Stimulated activated CD8-positive, alpha-beta memory T cell treated with anti-CD3 and anti-CD28 coated beads, Interleukin-12 subunit alpha, Interleukin-12 subunit beta, amount 100 ng/mL, for 4 hours (primary cell): Measurements from ENCODE around the gene ETV7.

Source experiments
- DNase-seq: peaks from one replicate; pipeline ENCODE4 v3.0.0-alpha.2; 2020; ENCODE audit warnings: low read depth

ETV7 gene

GRCh38 chr6:36320475-36320874 lies 67.0 kb downstream of the ETV7 start:
- DNase-seq = no peak

- DNase-seq = no peak
Measured at GRCh38 chr6:36319821-36320220, 67.6 kb downstream of the ETV7 start.

DNA sequence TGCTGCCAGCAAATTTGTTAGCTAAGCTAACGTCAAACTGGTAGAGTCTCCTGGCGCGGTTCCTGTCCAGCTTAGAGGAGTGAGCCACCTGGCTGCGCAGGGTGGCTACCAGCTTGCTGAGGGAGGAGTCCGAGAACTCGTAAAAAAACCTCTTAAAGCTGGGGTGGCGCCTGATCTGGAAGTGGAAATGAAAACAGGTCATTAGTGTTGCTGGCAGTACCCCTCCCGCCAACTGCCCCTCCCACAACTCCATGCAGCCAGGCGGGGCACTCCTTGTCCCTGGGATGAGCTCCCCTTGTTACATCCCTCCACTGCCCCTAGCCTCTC lies 68.1 kb downstream of the ETV7 start:
- DNase-seq = no peak

DNA sequence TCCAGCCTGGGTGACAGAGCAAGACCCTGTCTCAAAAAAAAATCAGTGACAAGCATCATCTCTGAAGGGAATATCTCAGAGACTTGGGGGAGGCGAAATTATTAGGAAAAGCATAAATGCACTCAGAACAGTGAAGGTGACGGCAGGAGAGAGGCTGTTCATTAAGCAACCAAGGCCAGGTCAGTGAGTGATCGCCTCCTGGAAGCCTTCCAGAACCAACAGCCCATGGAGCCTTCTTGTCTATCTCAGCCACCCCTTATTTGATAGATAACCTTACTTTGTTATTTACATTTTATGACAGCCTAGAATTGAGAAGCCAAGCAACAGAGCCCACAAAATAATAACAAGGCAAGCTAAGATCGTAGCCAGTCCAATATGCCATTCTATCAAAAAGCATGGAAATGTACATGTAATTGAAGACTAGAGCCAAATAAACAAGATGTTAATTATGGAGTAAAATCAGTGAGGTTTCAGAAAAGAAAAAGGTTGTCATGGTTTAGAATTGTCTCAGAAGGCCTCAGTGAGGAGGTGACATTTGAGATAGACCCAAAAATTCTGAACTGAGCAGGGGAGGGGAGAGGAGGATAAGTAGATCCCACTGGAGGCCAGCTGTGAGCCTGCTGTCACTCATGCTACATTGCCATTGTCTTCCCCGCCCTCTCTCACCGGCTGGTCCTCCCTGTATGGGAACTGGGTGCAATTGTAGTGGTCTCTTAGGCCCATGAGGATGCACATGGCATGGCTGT lies 68.6 kb downstream of the ETV7 start:
- DNase-seq = no peak

DNA sequence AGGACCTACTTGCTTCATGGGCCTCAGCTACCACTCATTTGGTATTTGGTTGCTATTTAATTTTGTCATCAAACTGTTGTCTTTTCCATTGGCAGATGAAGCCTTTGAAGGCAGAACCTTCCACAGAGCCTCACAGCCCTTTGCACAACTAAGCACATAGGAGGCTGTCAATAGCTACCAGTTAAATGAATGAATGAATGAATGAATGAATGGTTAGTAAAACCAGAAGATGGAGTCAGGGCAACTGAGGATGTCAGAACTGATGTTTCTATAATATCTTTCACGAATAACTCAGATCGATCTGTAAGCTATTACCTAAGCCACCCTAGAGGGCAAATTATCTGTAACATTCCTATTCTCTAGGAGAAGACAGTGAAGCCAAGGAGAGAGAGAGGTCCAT lies 69.8 kb downstream of the ETV7 start:
- DNase-seq = no peak
